Stimulated activated CD8-positive, alpha-beta memory T cell treated with anti-CD3 and anti-CD28 coated beads, Interleukin-12 subunit alpha, Interleukin-12 subunit beta, amount 100 ng/mL, for 1 hour (primary cell): ENCODE measurements around the gene DYNC2H1.

Source experiments
- DNase-seq: peaks from one replicate; pipeline ENCODE4 v3.0.0-alpha.2; 2020; ENCODE audit warnings: low read depth

The DYNC2H1 gene, protein sequence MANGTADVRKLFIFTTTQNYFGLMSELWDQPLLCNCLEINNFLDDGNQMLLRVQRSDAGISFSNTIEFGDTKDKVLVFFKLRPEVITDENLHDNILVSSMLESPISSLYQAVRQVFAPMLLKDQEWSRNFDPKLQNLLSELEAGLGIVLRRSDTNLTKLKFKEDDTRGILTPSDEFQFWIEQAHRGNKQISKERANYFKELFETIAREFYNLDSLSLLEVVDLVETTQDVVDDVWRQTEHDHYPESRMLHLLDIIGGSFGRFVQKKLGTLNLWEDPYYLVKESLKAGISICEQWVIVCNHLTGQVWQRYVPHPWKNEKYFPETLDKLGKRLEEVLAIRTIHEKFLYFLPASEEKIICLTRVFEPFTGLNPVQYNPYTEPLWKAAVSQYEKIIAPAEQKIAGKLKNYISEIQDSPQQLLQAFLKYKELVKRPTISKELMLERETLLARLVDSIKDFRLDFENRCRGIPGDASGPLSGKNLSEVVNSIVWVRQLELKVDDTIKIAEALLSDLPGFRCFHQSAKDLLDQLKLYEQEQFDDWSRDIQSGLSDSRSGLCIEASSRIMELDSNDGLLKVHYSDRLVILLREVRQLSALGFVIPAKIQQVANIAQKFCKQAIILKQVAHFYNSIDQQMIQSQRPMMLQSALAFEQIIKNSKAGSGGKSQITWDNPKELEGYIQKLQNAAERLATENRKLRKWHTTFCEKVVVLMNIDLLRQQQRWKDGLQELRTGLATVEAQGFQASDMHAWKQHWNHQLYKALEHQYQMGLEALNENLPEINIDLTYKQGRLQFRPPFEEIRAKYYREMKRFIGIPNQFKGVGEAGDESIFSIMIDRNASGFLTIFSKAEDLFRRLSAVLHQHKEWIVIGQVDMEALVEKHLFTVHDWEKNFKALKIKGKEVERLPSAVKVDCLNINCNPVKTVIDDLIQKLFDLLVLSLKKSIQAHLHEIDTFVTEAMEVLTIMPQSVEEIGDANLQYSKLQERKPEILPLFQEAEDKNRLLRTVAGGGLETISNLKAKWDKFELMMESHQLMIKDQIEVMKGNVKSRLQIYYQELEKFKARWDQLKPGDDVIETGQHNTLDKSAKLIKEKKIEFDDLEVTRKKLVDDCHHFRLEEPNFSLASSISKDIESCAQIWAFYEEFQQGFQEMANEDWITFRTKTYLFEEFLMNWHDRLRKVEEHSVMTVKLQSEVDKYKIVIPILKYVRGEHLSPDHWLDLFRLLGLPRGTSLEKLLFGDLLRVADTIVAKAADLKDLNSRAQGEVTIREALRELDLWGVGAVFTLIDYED (N-terminal part only)

DNA sequence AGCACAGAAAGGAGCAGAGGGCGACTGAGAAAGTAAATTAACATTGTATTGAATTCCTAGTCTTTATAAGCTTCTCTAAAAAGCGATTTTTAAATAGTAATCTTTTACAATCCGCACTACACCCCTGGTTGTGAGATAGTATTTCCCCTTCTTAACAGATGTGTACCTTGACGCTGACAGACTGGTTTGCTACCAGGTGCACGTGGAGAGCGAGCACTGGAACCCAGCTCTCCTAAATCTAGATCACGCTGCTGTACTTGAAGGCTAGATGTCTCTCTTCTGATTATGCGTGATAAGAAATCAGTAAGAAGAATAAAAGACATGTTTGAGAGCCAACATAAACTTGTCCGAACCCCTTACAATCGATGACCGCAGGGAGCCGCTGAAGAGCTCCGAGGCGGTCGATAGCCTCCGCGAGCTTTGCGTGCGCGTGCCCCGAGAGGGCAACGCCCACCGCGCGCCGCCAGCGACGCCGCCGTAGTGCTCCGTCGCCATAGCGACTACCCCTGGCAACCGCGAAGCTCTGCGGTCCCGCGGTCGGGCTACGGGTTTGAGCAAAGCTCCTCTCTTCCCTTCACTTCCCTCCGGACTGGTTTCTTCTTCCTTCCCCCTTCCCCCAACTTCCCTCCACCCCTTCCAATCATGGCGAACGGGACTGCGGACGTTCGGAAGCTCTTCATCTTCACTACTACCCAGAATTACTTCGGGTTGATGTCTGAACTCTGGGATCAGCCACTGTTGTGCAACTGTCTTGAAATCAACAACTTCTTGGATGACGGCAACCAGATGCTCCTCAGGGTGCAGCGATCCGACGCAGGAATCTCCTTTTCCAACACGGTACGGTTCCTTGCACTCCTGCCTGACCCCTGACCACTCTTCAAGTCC lies at the start of gene DYNC2H1:
Gene DYNC2H1, plus strand, starts transcription at position 494 of the 885 bp plus-strand sequence. Its CDS starts 149 bp downstream, at position 643.
- peak; percentile 70 for DNase-seq

DNA sequence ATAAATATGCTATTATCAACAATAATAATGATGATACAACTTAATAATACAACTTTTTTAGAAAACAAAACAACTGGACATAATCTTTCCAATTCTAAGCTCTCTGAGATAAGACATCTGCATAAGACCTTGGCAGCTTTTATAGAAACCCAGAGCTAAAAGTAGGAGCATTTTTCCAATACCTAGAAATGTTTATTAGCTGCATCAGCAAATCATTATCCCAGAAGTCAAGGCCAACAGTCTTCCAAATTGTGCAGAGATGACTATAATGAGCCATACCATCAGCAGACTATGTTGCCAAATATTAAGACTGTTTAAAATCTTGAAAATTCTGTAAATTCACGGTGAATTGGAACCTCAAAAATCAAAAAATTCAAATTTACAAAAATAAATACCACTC lies 47.6 kb upstream of the DYNC2H1 start:
- DNase-seq: no peak

DNA sequence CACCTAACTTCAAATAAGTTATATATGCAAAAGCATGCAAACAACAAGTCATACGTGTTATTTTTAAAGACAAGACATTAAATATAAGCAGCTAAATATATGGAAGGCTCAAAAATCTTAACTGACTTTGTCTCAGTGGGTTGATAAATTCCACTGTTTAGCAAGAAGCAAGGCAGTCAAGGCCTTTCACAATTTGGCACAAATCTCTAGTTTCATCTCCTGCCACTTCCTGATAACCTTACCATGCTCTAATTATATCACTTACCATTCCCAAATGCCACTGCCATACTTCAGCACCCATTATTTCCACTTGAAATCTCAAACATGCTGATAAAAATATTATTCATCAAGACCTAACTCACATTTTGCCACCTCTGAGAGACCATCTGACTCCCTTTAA lies 42.1 kb upstream of the DYNC2H1 start:
- no peak for DNase-seq

DNA sequence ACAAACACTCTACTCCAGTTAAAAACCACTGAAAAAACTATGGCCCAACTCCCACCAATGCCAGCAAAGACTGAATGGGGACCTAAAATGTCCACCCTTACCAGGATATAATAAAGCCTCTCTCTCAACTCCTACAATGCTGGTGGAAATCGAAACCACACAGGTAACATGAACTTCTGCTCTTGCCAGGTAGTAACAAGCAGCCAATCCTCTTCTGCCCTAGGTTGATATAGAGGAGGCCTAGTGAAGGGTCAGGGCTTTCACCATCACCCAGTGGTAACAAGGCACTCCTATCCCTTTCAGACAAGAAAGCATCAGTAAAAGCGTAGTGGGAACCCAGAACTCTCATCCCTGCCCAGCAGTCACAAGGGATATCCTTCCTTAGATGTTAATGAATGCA lies 39.9 kb upstream of the DYNC2H1 start:
- DNase-seq: no peak

DNA sequence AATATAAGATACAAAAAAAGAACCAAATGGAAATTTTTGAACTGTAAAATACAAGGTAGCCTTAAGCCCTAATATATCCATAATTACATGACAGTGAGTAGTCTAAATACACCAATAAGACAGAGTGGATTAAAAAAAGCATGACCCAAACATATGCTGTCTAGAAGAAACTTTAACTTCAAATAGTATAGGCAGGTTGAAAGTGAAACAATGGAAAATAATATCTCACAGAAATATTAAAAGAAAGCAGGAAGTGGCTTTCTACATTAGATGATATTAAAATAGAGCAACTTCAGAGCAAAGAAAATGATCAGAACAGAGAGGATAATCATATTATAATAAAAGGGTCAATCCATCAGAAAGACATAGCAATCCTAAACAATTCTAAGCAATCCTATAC lies 39.1 kb upstream of the DYNC2H1 start:
- no peak for DNase-seq

DNA sequence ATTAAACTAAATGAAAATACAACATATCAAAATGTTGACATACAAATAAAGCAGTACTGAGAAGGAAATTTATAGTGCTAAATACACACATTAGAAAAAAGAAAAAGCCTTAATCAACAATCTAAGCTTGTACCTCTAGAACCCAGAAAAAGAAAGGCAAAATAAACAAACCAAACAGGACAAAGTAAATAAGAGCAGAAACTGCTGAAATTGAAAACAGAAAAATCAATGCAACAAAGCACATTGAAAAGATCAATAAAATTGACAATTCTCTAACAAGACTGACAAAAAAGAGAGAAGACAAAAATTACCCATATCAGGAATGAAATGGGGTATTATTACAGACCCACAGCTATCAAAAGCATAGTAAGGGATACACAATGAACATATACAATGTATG lies 38.2 kb upstream of the DYNC2H1 start:
- DNase-seq: no peak

DNA sequence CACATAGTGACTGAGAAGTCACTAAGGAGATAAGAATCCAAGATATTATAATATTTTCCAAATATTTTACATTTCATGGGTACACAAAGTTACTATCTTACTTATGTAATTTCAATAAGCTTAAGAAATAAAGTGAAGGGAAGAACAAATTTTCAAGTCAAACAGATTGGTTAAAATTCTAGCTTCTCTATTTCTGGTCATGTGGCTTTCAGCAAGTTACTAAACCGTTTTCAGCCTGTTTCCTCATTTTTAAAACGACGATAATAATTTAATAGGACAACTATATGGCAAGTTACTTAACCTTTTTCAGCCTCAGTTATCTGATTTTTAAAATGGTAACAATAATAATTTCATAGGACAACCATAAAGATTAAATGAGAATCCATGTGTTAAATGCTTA lies 32.9 kb upstream of the DYNC2H1 start:
- no peak for DNase-seq

DNA sequence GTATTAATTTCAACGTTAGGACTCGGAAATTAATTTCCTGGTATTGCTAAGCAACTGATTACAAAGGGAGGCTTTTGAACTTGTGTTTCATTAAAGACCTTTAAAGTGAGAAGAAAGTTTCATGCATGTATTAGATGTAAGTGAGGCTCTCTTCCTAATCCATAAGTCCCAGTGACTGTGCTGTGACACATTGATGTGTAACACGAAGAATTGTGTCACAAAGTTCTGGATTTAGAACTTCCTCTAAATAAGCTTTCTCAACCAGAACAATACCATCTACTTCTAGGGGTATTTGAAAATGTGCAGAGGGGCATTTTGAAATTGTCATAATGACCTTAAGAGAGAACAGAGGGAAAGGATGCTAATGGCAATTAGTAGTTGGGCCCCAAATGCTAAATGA lies 31.7 kb upstream of the DYNC2H1 start:
- no peak for DNase-seq

DNA sequence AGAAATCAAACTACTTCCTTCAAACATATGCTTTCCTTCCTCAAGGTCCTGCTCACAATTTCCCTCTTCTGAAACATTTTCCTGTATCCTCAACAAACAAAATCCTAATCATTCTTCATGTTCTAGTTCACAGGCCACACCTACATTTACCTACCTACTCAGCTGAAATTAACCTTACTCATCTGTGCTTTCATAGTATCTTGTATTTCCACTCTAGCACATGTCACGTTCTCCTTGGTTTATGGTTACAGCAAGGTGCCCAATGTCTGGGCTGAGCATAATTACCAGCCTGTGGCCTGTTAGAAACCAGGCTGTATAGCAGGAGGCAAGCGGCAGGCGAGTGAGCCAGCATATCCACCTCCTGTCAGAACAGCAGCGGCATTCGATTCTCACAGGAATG lies 30.5 kb upstream of the DYNC2H1 start:
- DNase-seq: no peak

DNA sequence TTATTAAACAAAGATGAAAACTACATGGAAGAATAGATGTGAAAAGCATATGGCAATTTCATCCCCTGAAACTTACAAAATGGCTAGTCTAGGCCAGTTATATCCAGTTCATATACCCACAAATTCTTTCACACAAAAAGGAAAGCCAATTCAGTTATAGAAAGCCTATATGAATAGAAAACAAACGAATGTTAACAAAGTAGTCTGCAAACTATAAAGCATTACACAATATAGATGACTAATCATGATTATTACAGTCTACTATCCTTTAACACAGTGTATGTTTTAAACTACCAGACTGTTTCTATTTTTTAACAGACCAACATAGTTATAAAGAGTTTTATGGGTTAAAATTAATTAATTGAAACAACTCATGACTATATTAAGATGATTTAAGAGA lies 29.4 kb upstream of the DYNC2H1 start:
- DNase-seq: no peak

DNA sequence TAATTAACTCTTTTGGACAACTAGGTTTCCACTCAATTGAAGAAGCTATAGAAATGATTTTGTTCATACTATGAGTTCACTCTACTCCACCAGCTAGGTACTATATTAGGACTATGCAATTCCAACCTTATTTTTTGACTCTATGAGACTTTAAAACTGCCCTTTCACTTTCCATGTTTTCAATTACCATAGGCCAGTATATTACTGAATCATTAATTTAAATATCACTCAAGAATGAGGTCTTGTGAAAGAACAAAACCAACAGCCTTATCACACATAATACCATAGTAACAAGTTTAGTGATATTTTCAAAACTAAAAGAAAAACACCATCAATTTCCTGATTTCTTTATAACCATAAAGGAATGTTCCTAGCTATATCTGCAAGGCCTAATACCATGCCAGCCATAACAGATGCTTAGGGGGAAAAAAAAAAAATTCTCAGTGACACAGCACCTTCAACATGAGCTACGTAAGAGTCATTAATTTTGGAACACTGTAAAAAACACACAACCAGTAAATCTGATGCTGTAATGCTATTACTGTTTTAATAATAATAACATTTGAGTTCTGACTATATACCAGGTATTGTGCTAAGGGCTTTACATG lies 23.4 kb upstream of the DYNC2H1 start:
- no peak for DNase-seq

DNA sequence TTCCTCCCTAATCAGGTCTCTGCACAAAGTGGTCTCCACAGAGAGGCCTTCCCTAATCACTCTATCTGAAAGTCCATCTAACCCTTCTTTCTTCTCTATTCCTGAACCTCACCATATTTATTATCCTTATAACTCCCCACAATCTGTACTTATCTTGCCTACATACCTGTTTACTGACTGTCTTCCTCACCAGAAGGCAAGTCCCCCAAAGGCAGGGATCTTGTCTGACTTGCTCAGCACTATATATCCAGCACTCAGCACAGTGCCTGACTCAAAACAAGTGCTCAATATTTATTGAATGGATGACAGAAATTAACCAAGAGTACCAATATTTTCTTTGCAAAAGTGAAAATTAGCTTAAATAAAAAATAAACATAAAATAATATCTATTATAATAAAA lies 22.8 kb upstream of the DYNC2H1 start:
- no peak for DNase-seq

DNA sequence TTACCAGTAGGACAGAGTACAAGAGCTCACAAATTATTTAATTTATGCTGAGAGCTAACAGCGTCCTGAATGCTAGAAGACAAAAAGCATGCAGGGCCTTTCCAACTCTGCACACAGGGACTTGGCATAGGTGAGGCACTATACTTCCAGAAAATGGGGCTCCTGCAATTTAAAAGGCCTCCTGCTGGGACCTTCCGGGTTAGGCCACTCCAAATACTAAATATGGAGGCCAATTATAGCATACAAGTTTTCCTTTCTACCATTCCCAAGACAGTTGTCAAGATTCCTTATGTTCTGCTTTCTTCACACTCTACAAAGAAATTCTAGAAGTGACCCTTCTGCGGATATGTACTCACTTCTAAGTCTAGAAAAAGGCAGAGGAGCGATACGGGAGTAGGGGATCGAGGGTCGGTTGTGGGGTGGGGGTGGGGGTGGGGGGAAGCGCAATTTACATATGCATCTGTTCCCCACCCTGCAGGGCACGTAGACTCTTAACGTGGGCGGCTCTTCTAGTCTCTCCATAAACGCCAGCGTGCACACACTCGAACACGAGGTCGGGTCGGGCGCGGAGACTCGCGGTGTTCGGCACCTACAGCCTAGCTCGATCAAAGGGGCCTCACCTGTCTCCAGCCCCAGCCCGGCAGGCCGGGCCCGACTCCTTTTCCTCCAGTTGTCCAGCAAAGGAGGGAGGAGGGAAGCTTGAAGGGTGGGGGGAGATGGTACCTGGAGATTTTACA lies 18.0 kb upstream of the DYNC2H1 start:
- DNase-seq: no peak

DNA sequence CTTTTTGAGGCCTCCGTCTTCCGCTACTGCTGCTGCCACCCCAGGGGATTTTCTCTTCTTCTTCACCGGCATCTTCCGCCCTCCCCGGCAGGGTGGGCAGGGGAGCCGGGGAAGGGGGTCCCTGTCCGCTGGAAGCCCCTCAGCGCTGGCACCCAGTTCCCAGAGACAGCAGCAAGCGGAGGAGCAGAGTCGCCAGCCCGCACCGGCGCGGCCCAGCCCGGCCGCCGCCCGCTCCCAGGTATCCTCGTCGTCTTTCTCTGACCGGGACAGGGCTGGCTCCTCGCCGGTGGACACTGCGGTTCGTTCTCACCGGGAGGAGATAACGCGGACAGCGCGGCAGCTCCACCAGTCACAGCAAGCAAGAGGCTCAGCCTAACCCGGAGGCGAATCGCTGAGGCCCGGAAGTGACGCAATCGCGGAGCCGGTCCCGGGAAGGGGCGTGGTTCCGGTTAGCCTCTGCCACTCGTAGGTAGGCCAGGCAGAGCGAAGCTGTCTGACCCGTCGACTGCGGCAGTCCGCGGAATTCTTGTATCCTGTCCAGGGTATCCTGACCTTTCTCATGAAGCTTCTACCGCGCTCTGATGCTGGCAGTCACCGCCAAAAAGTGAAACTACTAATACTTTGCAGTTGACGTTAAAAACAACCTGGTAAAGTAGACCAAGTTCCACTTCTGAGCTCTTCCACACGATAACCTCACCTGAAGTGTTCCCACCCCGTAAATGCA lies 17.3 kb upstream of the DYNC2H1 start, which contains the start of gene DCUN1D5:
Gene DCUN1D5, minus strand, starts transcription at position 360 of the 724 bp plus-strand sequence. Its CDS starts 288 bp downstream, at position 72.
- peak; percentile 93 for DNase-seq

DNA sequence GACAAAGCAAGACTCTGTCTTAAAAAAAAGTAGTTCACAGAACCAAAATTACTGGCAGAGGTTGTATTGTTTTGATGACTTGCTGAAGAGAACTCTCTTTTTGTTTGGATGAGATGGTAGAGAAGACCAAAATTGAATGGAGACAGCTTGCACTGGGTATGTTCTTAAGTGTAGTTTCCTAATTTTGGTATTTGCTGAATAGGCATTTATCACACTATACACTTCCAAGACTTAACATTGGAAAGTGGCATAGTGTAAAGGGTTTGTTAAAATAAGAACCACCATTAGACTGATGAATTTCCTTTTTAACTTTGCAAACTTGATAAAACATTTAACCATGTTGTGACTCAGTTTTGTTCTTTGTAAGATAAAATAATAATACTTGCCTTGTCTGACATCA lies 11.9 kb upstream of the DYNC2H1 start:
- DNase-seq: no peak

DNA sequence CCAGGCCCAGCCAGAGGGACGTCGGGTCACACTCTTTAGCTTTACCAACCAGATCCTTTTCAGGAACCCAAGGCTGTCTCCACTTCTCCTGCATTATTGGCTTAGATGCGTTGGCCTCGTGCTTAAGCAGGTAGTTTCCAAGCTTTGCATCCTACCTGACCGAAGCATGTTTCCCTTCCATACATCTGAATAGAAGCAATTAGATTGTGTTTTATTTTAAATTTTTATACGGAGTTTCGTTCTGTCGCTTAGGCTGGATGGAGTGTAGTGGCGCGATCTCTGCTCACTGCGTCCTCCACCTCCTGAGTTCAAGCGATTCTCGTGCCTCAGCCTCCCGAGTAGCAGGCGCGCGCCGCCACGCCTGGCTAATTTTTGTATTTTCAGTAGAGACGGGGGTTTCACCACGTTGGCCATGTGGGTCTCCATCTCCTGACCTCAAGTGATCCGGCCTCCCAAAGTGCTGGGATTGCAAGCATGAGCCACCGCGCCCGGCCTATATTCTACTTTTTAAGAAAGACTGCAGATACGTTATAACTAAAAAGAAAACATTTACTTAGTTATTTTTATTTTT lies 677 bp downstream of the DYNC2H1 start:
- no peak for DNase-seq

DNA sequence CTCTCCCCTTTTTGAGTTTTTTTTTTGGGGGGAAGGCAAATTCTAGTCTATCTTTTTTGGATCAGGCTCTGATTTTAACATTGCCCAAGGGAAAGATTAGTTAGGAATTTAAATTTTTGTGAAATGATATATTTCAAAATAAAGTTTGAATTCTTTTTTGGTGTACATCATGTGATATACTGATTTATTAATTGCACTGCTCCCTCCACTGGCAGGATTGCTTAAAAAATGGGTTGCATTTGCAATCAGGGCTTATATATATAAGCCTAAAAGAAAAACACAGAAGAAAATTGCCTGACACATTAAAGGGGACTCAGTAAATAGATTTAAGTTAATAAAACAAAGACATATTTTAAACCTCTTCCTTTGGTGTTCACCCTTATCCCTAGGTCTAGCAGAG lies 1.2 kb downstream of the DYNC2H1 start:
- no peak for DNase-seq

DNA sequence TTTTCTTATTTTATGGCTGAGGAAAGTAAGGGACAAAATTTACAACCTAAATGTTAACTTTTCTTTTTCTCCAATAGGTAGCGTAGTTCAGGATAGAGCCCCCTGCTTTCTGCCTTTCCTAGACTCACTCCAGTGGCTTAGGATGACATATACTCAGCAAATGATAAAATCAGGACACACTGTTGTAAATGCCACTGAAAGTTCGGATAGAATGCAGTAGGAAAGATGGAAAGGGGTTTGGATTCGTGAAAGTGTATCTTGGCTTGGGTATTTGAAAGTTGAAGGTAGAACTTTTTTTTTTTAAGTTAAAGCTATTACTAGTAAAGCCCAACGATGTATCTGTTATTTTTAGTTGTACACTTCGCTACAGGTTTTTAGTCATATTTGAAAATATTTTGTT lies 2.2 kb downstream of the DYNC2H1 start:
- no peak for DNase-seq

DNA sequence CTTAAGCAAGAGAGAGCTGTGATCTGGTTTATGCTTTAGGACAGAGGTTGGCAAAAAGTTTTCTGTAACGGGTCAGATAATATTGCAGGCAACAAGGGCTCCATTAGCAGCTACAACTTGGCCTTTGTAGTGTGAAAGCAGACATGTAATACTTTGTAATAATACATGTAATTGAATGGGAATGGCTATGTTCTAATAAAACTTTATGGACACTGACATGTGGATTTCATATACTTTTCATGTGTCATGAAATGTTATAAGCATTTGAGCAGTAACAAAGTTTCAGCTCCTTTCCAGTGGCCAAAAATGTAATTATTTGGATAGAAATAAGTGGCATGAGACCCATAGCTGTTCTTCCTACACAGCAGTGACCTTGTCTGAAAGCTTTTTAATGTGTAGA lies 3.1 kb downstream of the DYNC2H1 start:
- DNase-seq: no peak
